Nephron progenitor cell (in vitro differentiated cells): Measurements from ENCODE around the gene PLXNB3.

Experiments used
- DNase-seq: peaks from one replicate; pipeline ENCODE4 v3.0.0; 2021
- H3K27ac Mint-ChIP-seq: 2 replicates; pipeline ENCODE4 v1.8.0; 2021; ENCODE audit warnings: mild to moderate bottlenecking, moderate library complexity, mixed read lengths
- H3K27me3 Mint-ChIP-seq: 2 replicates; pipeline ENCODE4 v1.8.0; 2021; ENCODE audit warnings: mild to moderate bottlenecking, low read depth, mixed read lengths; ENCODE audit not compliant: poor library complexity
- H3K36me3 Mint-ChIP-seq: 2 replicates; pipeline ENCODE4 v1.8.0; 2021; ENCODE audit warnings: low read depth, mixed read lengths
- H3K4me1 Mint-ChIP-seq: 2 replicates; pipeline ENCODE4 v1.8.0; 2021; ENCODE audit warnings: mixed read lengths
- H3K4me3 Mint-ChIP-seq: 2 replicates; pipeline ENCODE4 v1.8.0; 2021; ENCODE audit warnings: mild to moderate bottlenecking, moderate library complexity, mixed read lengths
- H3K9me3 Mint-ChIP-seq: 2 replicates; pipeline ENCODE4 v1.8.0; 2021; ENCODE audit warnings: mild to moderate bottlenecking, moderate library complexity, mixed read lengths
- TF ChIP-seq, protein P1 (sequence below): fragments of 200-600 bp; sonication (generic); IDR thresholded peaks from 2 replicates; pipeline ENCODE4 v1.5.0; 2021; ENCODE audit warnings: antibody characterized with exemption

PLXNB3 gene

DNA sequence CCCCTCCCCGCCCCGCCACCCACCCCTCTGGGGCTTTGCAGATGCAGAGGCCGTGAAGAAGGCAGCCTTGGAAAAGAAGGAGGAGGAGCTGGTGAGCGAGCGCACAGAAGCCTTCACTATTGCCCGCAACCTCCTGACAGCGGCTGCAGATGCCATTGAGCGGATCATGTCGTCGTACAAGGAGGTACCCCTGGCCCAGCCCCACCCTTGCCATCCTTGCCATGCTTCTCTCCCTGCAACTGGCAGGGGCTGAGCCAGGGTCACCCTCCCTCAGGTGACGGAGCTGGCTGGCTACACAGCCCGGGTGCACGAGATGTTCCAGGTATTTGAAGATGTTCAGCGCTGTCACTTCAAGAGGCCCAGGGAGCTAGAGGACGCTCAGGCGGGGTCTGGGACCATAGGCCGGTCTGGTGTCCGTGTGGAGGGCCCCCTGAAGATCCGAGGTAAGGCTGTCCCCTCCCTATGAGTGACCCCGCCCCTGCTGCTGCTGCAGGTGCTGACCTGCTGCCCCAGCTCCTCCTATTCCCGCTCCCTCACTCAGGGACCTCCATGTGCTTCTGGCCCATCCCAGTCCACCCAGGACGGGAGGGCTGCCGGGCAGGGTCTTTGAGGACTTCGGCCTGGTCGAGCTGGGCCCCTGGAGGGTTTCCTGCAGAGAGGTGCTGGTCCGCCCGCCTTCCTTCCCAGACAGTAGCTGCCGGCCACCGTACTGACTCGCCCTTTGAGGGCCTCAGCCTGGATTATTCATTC lies 27.8 kb upstream of the PLXNB3 start:
- H3K27me3 Mint-ChIP-seq, result peaks cover 6% of the 10 kb centered on the region
- H3K27ac Mint-ChIP-seq, result no peak overlapping the region
- no peak for DNase-seq
- peaks cover 23% of the 10 kb centered on the region for H3K36me3 Mint-ChIP-seq
- H3K4me3 Mint-ChIP-seq, result no peak overlapping the region
- peaks cover 21% of the 10 kb centered on the region for H3K4me1 Mint-ChIP-seq
- H3K9me3 Mint-ChIP-seq, result peaks cover 65% of the 10 kb centered on the region
- TF ChIP-seq, protein P1, sequence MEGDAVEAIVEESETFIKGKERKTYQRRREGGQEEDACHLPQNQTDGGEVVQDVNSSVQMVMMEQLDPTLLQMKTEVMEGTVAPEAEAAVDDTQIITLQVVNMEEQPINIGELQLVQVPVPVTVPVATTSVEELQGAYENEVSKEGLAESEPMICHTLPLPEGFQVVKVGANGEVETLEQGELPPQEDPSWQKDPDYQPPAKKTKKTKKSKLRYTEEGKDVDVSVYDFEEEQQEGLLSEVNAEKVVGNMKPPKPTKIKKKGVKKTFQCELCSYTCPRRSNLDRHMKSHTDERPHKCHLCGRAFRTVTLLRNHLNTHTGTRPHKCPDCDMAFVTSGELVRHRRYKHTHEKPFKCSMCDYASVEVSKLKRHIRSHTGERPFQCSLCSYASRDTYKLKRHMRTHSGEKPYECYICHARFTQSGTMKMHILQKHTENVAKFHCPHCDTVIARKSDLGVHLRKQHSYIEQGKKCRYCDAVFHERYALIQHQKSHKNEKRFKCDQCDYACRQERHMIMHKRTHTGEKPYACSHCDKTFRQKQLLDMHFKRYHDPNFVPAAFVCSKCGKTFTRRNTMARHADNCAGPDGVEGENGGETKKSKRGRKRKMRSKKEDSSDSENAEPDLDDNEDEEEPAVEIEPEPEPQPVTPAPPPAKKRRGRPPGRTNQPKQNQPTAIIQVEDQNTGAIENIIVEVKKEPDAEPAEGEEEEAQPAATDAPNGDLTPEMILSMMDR, result no peak

DNA sequence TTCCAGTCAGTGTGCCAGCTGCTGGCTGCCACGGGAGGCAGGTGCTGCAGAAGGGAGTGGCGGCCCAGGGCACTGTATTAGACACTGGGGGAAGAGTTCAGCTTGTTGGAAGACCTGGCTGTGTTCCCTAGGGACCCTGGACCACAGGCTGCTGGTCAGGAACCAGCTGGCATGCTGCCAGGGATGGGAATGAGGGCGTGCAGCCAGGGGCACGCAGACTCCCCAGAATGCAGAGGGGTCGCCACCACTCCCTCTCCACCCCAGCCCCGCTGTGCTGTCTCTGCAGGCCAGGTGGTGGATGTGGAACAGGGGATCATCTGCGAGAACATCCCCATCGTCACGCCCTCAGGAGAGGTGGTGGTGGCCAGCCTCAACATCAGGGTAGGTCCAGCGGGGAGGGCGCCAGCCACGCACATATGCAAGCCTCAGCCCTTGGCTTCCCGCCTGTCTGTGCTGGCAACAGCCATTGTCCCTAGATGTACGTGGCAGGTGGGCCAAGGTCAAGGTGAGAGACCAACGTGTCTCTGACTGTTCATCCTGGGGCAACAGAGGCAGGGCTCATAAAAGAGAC lies 27.1 kb upstream of the PLXNB3 start:
- H3K36me3 Mint-ChIP-seq, result peaks cover 16% of the 10 kb centered on the region
- peaks cover 22% of the 10 kb centered on the region for H3K4me1 Mint-ChIP-seq
- TF ChIP-seq, protein P1, result no peak
- peaks cover 59% of the 10 kb centered on the region for H3K9me3 Mint-ChIP-seq
- H3K4me3 Mint-ChIP-seq, result no peak overlapping the region
- no peak overlapping the region for H3K27ac Mint-ChIP-seq
- DNase-seq, result no peak
- peaks cover 6% of the 10 kb centered on the region for H3K27me3 Mint-ChIP-seq

DNA sequence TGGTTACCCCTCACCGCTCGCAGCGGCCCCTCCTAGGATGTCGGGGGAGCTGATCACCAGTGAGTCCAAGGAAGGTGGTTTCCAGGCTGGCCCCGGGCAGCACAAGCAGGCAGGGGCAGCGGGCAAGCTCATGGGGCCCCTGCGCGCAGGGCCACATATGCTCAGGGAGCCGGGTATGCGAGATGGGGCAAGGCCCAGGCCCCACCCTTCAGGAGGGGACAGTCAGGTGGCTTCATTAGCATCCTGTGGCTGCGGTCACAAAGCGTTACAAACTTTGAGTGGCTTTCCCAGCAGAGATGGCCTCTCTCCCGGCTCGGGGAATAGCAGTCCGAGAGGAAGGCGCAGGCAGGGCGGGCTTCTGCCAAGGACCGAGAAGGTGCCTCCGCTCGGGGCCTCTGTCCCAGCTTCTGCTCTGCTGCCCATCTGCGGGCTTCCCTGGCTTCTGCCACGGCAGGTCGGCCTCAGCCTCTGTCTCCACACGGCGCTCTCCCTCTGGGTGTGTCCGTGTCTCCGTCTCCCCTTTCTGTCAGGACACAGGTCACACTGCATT lies 25.9 kb upstream of the PLXNB3 start:
- peaks cover 55% of the 10 kb centered on the region for H3K9me3 Mint-ChIP-seq

DNA sequence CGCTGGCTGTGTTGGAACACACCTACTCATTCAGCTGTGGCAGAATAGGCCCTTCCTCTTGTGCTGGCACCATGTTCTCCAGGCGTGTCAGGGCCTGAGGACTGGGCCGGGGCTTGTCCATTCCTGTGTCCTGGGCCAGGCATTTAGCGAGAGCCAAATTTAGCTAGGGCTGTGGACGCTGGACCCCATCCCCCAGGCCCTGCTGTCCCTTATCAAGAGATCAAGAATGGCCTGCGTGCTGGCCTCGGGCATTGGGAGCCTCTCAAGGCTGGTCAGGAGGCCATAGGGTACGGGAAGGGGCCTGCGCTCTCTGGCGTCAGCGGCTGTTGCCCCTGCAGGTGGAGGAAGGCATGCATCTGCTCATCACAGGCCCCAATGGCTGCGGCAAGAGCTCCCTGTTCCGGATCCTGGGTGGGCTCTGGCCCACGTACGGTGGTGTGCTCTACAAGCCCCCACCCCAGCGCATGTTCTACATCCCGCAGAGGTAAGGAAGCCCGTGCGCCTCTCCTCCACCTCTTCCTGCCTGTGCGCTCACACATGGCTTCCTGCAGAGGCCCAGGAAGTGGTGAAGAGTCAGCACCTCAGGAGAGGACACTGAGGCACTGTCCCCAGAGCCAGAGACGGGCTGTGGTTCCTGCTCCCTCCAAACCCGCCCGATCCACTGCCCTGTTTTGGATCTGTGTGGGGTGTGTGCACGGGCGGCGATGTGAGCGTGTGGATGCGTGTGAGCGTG lies 24.1 kb upstream of the PLXNB3 start:
- Mint-ChIP-seq H3K36me3 (peaks cover 7% of the 10 kb centered on the region), H3K4me1 (peaks cover 31% of the 10 kb centered on the region), H3K9me3 (peaks cover 44% of the 10 kb centered on the region), H3K27me3 (peaks cover 6% of the 10 kb centered on the region), H3K4me3 (no peak overlapping the region), H3K27ac (no peak overlapping the region)
- DNase-seq, result no peak
- TF ChIP-seq, protein P1, result no peak

More for the DNA sequence above, 25.9 kb upstream of the PLXNB3 start:
- no peak for DNase-seq
- peaks cover 6% of the 10 kb centered on the region for H3K27me3 Mint-ChIP-seq
- H3K36me3 Mint-ChIP-seq, result peaks cover 11% of the 10 kb centered on the region
- TF ChIP-seq, protein P1, result no peak
- peaks cover 28% of the 10 kb centered on the region for H3K4me1 Mint-ChIP-seq
- no peak overlapping the region for H3K4me3 Mint-ChIP-seq
- peak overlapping the region; percentile 87 for H3K27ac Mint-ChIP-seq

DNA sequence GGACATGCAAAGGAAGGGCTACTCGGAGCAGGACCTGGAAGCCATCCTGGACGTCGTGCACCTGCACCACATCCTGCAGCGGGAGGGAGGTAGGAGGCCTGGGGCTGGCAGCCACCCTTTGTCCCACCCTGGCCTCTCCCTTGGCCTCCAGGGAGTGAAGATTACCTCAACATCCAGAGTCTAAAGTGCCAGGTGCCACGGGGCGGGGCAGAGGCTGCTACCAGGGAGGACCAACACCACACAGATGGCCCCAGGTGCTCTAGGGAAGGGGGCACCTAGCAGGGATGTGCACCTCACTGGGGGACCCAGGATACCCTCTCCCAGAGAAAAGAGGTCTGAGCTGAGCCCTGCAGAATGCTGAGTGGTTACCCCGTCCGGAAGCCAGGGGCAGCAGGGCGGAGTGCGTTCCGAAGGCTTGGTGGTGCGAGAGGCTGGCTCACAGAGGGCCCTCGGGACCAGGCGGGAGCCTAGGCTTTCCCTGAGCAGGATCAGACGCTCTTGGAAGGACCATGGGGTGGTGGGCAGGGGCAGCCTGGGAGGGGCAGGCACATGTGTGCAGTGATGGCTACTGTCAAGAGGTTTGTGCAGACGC lies 23.3 kb upstream of the PLXNB3 start:
- H3K36me3 Mint-ChIP-seq, result peaks cover under 1% of the 10 kb centered on the region
- H3K9me3 Mint-ChIP-seq, result peaks cover 37% of the 10 kb centered on the region

More for the DNA sequence above, 23.3 kb upstream of the PLXNB3 start:
- no peak for DNase-seq
- no peak overlapping the region for H3K27ac Mint-ChIP-seq
- H3K4me1 Mint-ChIP-seq, result peaks cover 32% of the 10 kb centered on the region
- H3K4me3 Mint-ChIP-seq, result no peak overlapping the region
- H3K27me3 Mint-ChIP-seq, result peaks cover under 1% of the 10 kb centered on the region
- TF ChIP-seq, protein P1, result no peak
